A549 treated with Mapracorat at 1 μM for 4 hours (cell line): Measurements from ENCODE around the gene SINHCAF. TPM values are rescaled to one million over a fixed set of nuclear protein-coding genes. Genes with fewer than 3 reads are reported as not detected.

Source experiments
- total RNA-seq: library from RNA; stranded (reverse); fragments of 200-300 nt; extraction: Qiagen RNA extraction; gene quantifications from 5 replicates; pipeline ENCODE4 v1.2.3, GENCODE V29; 2022

SINHCAF gene, protein sequence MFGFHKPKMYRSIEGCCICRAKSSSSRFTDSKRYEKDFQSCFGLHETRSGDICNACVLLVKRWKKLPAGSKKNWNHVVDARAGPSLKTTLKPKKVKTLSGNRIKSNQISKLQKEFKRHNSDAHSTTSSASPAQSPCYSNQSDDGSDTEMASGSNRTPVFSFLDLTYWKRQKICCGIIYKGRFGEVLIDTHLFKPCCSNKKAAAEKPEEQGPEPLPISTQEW
- total RNA-seq = 35.5 to 47.3 TPM (median 42.5 TPM) in 5 replicates

DNA sequence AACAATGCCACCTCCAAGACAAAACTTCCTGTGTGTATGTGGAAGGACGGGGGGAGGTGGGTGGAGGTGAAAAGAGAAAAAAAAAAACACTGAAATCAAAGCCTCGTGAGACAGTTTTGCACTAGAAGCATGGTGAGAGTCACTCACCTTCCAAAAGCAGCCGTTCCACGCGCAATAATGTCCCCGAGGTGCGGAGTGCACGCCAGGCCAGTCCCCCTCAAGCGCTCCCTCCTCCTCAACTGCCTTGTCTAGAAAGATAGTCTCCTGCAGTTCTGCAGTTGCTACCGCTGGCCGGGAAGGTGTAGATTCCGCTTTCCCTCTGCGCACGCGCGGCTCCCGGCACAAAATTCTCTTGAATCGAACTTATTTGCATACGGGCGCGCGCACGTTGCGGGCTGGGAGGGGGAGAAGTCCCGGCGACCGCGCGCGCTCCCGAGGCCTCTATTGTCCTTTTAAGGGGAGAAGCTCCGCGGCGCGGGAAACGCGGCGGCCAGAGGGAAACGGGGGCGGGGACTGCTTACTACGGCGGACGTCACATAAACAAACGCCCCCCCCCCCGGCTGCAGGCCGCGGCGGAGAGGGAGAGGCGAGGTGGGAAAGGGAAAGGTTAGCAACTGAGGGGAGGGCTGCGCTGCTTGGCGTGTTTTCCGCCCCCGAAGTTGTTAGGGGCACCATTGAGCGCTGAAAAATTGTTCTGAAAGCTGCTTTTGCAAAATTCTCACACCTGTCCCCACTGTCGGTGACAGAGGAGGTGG lies at the start of gene SINHCAF:
Gene SINHCAF, minus strand, starts transcription at position 274 of the 755 bp plus-strand sequence. CDS start 27,946 bp downstream, outside the sequence.

